Activated gamma-delta T cell treated with Interleukin-2 at 50 U/mL for 16 hours (primary cell): ENCODE data around the gene BIRC7.

Experiments
- DNase-seq: peaks from one replicate; pipeline ENCODE4 v3.0.0-alpha.2; 2020

BIRC7 gene

DNA sequence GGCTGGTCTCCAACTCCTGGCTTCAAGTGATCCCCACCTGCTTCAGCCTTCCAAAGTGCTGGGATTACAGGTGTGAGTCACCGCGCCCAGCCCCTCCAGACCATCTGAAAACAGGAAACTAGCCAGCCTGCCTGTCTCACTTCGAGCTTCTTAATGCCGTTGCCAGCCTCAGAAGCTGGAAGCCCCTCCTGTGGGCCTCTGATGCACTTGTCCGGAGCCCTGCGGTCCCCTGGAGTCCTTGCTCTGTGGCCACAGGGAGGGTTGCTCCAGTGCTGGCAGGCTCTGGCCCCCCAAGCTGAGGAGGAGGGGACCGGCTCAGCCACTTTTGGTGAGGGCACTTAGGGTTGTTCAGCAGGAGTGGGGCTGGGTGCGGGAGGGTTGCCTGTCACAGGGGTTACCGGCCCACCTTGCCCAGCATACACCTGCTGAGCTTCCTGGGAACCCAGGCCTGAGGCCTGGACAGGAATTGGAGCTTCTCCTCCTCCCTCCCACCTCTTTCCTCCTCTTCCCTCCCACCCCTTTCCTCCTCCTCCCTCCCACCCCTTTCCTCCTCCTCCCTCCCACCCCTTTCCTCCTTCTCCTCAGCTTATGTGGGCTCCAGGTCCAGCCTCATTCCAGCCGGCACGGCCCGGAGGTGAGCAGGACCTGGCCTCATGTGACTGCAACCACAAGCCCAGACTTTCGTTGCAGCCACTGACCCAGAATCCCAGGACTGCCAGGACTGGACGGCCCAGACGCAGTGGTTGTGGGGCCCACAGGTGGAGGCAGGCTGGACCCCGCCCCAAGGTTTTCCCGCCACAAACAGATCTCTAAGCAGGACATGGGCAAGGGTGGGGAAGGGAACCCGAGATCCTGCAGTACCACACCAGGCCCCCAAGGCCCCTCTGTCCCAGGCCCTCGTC lies 9.4 kb upstream of the BIRC7 start:
- DNase-seq = no peak

DNA sequence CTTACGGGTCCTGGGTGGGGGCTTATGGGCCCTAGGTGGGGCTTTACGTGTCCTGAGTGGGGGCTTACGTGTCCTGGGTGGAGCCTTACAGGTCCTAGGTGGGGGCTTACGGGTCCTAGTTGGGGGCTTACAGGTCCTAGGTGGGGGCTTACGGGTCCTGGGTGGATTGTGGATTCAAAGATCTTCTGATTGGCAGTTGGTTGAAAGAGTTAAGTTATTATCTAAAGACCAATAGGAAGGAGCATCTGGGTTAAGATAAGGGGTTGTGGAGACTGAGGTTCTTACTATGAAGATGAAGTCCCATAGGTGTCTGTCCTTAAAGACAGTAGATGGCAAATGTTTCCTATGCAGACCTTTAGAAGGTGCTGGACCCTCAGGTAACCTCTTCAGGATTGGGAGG lies 8.4 kb upstream of the BIRC7 start:
- DNase-seq = no peak

DNA sequence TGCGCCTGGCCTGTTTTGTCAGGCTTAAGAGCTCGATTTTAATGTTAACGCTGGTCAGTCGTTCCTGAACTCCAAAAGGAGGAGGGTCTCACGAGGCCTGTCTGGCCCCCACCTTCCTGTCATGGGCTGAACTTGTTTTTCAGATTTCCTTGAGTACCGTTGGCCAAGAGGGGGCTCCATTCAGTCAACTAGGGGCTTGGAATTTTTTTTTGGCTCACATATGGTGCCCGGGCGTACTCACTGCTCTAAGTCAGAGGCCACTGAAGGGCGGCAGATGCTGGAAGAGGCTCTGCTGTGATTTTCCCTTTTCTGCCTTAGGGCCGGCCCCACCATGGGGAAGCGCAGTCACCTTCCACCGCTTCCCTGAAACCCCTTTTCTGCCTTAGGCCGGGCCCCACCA lies 6.9 kb upstream of the BIRC7 start:
- DNase-seq = no peak

DNA sequence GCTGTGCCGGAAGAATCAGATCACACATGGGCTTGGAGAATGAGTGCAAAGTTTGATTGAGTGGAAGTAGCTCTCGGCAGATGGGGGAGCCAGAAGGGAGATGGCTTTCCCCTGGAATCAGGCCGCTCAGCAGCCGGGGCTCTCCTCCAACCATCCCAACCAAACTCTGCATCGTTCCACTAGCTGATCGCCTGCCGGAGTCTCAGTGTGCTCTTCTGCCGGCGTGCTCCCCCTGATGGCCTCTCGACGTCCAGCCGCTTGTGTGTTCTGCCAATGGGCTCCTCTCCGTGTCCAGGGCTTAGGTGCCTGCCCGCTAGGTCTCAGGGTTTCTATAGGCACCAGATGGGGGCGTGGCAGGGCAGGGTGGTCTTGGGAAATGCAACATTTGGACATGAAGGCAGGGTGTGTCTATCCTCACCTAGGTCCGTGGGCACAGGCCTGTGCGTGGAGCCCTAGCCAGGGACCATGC lies 4.9 kb upstream of the BIRC7 start:
- DNase-seq = no peak

DNA sequence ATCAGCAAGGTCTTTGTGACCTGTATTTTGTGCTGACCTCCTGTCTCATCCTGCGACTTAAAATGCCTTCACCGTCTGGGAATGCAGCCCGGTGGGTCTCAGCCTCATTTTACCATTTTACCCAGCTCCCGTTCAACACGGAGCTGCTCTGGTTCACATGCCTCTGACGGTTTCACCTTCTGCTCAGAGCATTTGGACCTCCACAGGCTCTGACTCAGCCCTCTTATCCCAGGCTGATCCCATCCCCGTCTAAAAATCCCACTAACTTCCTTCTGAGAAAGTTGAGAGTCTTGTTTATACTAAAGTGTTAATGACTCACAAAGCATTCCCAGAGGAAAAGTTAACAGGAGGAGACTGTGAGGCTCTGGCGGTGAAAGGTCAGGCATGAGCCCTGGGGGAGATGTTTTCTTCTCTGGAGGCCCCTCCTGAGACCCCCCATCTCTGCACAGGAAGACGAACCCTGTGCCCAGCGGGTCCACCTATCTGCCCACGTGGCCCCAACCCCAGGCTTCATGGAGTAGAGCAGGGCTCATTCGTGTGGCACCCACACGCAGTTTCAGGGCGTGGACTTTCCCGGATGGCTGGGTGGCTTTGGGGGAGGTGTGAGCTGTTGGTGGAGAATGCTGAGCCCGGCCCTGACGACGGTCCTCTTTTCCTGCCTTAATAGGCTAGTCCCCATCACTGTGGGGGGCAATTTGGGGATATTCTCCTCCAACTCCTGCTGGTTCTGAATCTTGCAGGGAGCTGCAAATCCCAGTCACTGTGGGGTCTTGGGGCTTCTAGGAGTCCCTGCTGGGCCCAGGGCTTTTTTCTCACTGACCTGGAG lies 3.3 kb upstream of the BIRC7 start:
- DNase-seq = no peak

DNA sequence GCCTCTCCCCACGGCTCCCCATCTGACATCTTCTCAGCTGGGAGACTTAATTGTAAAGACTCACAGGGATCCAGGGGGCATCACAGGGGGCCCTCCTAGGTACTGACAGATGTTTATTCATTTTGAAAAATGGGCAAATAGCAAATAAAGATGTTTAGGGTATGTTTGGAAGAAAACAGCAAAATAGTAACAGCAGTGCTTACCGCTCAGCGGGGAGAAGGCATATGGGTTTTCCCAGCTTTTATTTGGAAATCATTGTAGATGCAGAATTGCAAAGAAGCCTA lies 2.7 kb upstream of the BIRC7 start:
- DNase-seq = no peak

DNA sequence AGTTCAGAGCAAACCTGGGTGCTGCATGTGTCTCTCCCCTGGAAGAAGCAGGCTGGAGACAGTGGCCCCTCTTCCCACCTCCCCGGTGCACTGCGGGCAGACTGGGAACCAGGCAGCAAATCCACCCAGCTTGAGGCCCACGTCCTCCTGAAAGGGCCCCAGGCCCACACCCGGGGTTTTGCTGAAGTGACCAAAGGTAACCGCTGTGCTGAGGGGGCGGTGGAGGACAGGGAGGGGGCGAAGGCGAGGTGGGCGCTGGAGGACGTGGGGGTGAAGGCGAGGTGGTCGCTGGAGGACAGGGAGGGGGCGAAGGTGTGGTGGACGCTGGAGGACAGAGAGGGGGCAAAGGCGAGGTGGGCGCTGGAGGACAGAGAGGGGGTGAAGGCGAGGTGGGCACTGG lies 1.8 kb upstream of the BIRC7 start:
- no peak for DNase-seq

DNA sequence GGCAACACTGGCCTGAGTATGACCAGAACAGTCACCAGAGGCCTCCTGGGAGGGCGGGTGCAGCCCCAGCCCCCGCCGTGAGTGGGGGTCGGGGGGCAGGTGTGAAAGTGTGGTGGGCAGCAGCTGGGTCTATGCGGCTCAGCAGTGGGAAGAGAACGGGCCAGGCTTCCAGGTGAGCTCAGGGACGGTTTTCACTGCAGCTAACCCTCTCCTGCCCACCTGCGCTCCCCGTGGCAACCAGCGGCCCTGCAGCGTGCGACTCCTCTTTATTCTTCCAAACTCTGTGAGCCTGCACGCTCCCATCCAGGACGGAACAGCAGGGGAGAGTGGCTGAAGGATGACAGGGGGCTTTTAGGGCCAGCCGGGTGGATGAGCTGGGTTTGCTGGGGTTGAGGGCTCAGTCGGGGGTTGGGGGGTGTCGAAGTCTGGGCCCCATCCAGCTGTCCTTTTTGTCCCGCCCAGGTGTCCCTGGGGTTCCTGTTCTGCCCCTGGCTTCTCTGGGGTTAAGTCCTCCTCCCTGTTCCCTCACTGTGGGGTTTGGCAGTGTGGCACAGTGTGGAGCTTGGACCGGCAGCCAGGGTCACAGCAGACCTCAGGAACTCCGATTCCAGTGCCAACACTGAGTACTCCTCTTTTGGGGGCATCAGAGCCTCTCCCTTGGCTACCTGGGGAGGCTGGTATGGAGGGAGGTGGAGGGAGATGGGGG lies 859 bp upstream of the BIRC7 start:
- DNase-seq = no peak

DNA sequence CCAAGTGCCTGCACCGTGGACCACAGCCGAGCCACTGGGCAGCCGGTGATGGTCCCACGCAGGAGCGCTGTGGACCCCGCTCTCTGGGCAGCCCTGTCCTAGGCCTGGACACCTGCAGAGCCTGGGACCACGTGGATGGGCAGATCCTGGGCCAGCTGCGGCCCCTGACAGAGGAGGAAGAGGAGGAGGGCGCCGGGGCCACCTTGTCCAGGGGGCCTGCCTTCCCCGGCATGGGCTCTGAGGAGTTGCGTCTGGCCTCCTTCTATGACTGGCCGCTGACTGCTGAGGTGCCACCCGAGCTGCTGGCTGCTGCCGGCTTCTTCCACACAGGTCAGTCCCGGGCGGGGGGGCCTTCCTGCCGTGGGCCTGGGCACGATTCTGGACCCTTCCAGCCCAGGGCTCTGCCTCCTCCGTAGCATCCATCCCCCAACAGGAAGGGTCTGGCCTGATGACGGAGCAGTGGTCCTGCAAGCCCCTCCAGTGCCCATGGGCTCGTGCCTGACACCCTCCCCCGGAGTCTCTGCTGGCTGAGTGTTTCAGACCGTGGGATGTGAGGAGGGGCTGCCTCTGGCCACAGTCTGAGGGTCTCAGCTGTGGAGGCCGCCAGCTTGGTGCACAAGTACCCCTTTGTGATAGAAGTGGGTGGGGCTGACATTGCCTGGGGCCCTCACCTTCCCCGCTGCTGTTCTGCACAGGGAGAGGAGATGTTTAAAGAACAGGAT lies 572 bp downstream of the BIRC7 start:
- DNase-seq = no peak

DNA sequence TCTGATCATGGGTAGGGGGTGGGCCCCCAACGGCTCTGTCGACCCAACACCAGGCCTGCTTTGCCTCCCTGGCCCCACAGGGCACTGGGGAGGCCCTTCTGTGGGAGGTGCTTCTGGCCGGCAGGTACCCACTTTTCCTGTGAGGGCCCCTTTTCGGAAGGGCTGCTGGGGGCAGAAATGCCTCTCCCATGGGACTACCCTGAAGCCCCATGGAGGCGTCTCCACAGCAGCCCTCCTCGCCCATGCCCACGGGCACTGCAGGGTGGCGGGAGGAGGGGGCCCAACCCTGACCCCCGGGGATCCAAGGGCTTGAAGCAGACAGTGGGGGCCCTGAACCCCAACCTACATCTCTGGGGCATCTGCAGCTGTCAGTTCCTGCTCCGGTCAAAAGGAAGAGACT lies 2.3 kb downstream of the BIRC7 start:
- DNase-seq = no peak

DNA sequence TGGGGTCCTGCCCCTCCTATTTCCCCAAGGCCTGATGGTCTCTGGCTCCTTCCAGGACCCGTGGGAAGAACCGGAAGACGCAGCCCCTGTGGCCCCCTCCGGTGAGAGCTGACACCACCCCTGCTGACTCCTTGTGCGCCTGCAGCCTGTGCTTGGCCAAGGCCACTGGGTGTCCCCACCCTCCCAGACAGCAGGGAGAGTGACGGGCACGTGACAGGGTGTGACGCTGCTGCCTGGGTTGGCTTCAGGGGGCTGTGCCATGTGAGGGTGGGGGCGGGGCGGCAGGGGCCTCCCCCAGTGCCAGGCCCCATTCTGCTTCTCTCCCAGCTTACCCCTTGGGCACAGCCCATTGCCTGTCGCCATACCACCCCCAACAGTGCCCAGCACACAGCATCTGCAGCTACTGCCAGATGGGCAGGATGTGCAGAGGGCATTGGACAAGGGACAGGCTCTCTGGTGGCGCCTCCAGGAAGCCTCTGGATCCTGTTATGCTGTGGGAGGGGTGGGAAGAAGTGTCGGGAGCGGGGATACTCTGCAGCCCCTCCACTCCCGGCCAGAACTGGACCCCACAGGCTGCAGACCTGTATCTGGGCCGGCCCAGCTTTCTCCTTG lies 2.9 kb downstream of the BIRC7 start:
- DNase-seq = no peak

DNA sequence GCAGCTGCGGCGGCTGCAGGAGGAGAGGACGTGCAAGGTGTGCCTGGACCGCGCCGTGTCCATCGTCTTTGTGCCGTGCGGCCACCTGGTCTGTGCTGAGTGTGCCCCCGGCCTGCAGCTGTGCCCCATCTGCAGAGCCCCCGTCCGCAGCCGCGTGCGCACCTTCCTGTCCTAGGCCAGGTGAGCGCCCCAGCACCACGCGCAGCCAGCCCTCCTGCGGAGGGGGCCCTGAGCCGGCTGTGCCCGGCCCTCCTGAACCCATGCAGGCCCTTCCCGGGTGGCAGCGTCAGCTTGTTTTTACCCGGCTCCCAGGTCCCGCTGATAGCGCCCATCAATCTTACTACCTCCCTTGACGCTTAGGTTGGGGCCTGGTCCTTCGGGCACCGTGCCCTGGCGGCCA lies 3.7 kb downstream of the BIRC7 start:
- DNase-seq = no peak

DNA sequence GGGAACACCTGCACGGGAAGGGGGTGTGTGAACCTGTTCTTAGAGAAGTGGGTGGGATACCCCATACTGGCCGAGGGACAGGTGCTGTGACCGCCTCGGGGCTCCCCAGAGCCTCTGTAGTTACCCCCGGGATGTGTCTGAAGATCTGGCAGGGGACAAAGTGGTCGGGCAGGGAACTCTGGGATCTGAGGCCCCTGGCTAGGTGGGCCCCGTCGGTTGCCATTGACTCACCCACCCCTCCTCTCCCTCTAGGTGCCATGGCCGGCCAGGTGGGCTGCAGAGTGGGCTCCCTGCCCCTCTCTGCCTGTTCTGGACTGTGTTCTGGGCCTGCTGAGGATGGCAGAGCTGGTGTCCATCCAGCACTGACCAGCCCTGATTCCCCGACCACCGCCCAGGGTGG lies 4.3 kb downstream of the BIRC7 start:
- DNase-seq = no peak

DNA sequence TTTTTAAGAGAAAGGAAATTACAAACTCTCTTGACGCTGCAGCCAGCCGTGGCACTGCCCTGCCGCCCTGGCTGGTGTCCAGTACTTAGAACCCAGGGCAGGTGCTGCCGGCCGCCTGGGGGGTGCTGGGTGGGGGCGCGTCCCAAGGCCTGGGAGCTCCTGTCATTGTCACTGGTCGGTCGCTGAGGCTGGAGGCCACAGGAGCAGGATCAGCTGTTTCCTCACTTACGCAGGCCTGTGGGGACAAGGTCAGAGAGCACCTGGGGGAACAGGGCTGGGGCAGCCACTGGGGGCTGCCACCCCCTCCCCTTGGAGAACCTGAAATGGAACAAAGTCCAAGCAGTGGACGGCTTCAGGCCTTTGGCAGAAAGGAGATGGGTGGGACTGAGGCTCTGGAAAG lies 5.6 kb downstream of the BIRC7 start:
- no peak for DNase-seq

DNA sequence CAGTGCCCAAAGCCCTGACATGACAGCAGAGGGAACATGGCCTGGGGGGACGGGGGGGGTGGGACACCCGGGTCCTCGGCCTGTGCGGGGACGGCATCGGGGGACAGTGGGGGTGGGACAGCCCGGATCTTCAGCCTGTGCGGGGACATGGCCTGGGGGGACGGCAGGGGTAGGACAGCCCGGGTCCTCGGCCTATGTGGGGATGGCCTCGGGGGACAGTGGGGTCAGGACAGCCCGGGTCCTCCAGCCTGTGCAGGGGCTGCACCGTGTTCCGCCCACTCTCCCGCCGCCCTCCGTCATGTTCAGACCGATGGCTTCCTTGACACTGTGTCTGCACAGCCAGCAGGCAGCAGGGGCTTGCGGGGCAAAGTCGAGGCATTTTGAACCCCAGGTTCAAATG lies 7.0 kb downstream of the BIRC7 start:
- no peak for DNase-seq

DNA sequence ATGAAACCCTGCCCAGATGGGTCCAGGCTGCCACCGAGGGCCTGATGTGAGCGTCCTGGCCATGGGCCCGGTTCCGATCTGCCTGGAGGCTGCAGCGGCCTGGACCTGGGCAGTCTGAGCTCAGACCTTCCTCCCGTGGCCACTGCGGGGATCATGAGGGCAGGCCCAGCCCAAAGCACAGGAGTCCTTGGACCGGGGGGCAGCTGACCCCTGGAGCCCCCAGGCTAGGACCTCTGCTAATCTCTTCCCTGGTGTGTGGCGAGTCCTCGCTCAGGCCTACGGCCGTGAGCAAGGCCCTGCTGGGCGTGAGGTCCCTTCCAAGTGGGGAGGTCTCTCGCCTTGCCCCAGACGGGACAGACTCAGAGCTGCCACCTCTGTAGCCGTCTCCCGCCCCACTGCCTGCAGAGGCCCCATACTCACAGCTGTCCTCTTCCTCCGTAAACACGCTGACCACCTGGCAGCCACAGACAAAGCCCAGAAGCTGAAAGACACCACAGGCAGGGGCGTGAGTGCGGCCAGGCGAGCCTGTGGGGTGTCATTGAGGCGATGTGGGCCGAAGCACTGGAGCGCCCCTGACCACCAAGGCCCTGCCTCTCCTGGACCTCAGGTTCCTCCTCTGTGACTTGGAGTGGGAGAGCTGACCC lies 8.0 kb downstream of the BIRC7 start:
- DNase-seq = no peak

DNA sequence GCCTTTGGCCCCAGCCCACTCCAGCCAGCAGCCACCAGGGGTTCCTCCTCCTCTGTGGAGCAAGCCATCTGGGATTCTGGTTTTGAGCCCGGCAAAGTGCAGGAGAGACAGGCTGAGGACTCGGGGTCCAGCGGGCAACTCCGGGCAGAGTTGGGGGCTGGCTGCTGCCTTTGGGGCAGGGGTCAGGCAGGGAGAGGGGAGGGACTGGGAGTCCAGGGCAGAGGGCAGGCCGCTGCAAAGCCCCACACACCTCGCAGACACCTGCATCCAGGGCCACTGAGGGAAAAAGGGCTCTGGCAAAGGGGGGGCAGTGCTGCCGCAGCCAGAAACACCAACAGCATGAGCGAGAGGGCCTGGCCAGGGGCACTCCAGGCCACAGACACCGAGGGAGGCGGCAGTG lies 8.8 kb downstream of the BIRC7 start:
- no peak for DNase-seq

DNA sequence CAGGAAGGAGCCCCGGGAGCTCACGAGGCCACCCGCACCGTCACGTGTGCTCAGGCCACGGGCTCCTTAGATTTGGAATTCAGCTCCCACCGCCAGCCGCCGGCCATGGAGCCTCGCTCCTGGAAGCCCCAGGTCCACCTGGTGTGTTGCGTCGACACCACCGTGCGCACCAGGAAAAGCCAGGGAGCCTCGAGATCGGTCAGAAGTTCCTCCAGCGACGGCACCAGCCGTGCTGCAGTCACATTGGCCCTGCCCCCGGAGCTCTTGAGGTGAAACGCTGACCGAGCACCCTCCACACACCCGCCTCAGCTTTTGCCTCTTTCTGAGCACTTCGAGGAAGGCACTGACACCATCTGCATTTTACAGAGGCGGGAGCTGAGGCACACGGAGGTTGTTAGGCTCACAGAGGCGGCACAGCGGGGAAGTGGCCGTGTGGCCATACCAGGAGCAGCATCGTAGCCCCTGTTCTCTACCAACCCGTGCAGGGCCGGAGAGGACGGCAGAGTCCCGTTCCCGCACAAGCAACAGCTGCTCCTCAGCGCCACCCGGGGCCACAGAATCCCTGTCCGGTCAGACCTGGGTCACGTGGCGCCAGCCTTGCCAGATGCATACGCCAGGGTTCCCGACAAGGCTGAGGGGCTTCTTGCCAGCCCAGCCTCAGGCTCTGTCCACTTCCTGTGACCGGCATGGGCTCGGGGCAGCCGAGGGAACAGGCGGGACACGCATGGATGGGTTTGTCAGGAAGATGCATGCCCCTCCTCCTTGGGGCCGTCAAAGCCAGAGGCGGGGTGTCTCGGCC lies 11.0 kb downstream of the BIRC7 start:
- no peak for DNase-seq

DNA sequence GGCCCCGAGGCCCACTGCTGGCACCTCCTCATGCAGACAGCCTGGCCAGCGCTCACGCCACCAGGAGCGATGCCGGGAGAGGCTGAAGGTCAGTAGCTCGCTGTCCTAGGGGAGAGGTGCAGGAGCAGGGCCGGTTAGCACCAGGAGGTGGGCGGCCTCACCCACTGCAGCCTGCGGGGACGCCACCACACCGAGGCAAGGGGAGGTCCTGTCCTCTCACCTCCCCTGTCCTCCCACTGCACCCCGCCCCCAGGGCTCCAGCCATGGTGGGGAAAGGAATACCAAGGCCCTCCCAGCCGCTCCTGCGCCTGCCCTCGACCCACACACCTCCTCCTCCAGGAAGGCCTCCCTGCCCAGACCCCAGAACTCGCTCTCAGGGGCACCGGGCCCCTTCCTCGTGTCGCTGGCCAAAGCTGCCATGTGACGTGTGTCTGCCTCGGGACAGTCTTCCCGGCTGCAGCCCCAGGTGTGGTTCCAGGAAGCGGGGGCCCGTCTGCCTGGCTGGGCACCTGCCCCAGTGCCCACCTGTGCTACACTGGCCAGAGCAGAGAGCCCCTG lies 12.0 kb downstream of the BIRC7 start:
- no peak for DNase-seq

DNA sequence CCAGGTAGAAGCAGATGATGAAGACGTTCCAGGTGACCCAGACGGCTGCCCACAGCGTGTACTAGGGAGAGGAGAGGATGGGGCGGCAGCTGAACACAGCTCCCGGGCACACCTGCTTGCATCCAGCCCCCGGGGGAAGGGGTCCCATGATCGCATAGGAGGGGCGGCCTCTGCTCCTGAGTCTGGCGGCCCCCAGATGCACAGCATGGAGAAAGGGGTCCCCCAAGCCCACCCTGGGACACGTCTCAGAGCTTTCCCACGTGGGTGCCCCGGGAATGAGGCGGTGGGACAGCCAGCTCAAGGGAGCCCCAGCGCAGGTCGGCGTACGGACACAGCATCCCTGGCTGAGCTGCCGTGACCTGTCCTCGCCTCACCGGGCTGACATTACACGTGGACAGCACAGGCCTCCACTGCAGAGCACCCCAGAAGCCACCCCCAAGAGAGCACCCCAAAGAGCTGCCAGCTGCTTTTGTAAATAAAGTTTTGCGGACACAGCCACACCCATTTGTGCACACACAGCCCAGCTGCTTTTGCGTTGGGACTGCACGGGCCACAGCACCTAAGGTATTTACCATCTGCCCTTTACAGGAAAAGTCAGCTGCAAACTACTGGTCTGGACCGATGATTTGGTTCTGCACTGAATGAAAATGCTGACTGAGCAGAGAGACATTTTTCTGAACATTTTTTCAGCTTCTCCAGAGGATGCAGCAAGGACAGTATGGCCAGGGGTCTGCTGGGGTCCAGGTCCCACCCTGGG lies 13.3 kb downstream of the BIRC7 start:
- no peak for DNase-seq
